ENCODE data around the gene CSTF2.
A peak's percentile ranks its signal among the peaks of the same experiment; 100 is the strongest.
"Not testable (repeated sequence)": the region's sequence is repeated elsewhere in the genome, so short reads cannot be mapped to it uniquely, and the experiment has no call there.

CSTF2 gene, protein sequence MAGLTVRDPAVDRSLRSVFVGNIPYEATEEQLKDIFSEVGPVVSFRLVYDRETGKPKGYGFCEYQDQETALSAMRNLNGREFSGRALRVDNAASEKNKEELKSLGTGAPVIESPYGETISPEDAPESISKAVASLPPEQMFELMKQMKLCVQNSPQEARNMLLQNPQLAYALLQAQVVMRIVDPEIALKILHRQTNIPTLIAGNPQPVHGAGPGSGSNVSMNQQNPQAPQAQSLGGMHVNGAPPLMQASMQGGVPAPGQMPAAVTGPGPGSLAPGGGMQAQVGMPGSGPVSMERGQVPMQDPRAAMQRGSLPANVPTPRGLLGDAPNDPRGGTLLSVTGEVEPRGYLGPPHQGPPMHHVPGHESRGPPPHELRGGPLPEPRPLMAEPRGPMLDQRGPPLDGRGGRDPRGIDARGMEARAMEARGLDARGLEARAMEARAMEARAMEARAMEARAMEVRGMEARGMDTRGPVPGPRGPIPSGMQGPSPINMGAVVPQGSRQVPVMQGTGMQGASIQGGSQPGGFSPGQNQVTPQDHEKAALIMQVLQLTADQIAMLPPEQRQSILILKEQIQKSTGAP

GRCh38 chrX:100819837-100820666, at the start of gene CSTF2:
Gene CSTF2 (plus strand): TSS chrX:100820391. CDS start chrX:100820417, 26 bp downstream.
- DNase-seq = peak; percentile 89 to 91
- TF ChIP-seq GATA1 (IDR thresholded peaks at IDR 0.05; ENCODE audit: low read depth, low read length) (no peak), POLR2A (IDR thresholded peaks at IDR 0.05; ENCODE audit: low read length) (peak; percentile 66)

- not testable (repeated sequence) for DNase-seq
Observed at GRCh38 chrX:100796371-100796770, 23.8 kb upstream of the CSTF2 start.

DNA sequence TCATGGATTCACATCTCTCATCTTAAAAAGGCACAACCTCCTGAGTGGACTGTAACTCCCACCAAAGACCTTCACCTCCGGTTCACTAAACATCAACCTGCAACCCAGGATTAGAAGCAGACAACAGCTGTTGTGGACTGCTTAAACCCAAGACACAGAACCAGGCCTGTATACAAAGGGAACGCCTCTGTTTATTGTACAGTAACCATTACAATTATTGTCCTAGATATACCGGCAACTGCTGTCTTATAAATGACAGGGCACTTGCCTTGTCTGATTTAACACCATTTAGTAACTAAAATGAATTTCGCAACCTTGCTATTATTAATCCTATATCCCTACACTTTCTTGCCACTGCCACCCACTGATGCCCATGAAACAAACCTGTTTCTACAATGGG, 22.8 kb upstream of the CSTF2 start:
- TF ChIP-seq POLR2A (IDR thresholded peaks at IDR 0.05; ENCODE audit: low read length) (no peak), GATA1 (IDR thresholded peaks at IDR 0.05; ENCODE audit: low read depth, low read length) (no peak)
- no peak for DNase-seq

- no peak for TF ChIP-seq POLR2A (IDR thresholded peaks at IDR 0.05; ENCODE audit: low read length)
- TF ChIP-seq GATA1 (IDR thresholded peaks at IDR 0.05; ENCODE audit: low read depth, low read length) = no peak
- no peak for DNase-seq
Observed at GRCh38 chrX:100798484-100799214, 21.5 kb upstream of the CSTF2 start.

- no peak for DNase-seq
- TF ChIP-seq POLR2A (IDR thresholded peaks at IDR 0.05; ENCODE audit: low read length) = no peak
- no peak for TF ChIP-seq GATA1 (IDR thresholded peaks at IDR 0.05; ENCODE audit: low read depth, low read length)
Observed at GRCh38 chrX:100802843-100803242, 17.3 kb upstream of the CSTF2 start.

DNA sequence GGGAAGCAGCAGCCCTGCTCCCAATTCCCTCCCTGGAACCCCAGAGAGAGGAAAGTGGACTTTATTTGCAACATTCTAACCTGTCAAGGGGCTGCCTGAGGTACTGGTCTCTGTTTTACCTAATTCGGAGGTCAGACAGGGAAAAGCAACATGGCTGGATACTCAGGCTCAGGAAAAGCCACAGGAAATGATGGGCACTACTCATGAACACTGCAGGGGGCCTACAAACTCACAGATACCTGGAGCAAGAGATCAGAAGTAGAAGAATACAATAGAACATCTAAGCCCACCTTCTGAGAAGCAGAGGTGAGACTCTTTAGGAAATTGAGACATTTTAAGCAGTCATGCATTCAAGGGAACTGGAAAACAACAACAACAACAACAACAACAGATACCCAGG, 15.4 kb upstream of the CSTF2 start:
- no peak for TF ChIP-seq POLR2A (IDR thresholded peaks at IDR 0.05; ENCODE audit: low read length)
- no peak for TF ChIP-seq GATA1 (IDR thresholded peaks at IDR 0.05; ENCODE audit: low read depth, low read length)
- no peak for DNase-seq

- not testable (repeated sequence) for DNase-seq
Observed at GRCh38 chrX:100808265-100808664, 11.9 kb upstream of the CSTF2 start.

- DNase-seq = no peak
- TF ChIP-seq GATA1 (IDR thresholded peaks at IDR 0.05; ENCODE audit: low read depth, low read length) (no peak), POLR2A (IDR thresholded peaks at IDR 0.05; ENCODE audit: low read length) (no peak)
Observed at GRCh38 chrX:100812216-100813158, 7.7 kb upstream of the CSTF2 start.

GRCh38 chrX:100817340-100817739, 2.9 kb upstream of the CSTF2 start:
- no peak for DNase-seq
- TF ChIP-seq POLR2A (IDR thresholded peaks at IDR 0.05; ENCODE audit: low read length) (no peak), GATA1 (IDR thresholded peaks at IDR 0.05; ENCODE audit: low read depth, low read length) (no peak)

GRCh38 chrX:100819534-100819836, 706 bp upstream of the CSTF2 start:
- no peak for DNase-seq

GRCh38 chrX:100829730-100830129, 9.5 kb downstream of the CSTF2 start:
- no peak for DNase-seq
- TF ChIP-seq POLR2A (IDR thresholded peaks at IDR 0.05; ENCODE audit: low read length) = no peak
- TF ChIP-seq GATA1 (IDR thresholded peaks at IDR 0.05; ENCODE audit: low read depth, low read length) = no peak

More at GRCh38 chrX:100819534-100819836, 706 bp upstream of the CSTF2 start:
- TF ChIP-seq POLR2A (IDR thresholded peaks at IDR 0.05; ENCODE audit: low read length) (no peak), GATA1 (IDR thresholded peaks at IDR 0.05; ENCODE audit: low read depth, low read length) (no peak)

DNA sequence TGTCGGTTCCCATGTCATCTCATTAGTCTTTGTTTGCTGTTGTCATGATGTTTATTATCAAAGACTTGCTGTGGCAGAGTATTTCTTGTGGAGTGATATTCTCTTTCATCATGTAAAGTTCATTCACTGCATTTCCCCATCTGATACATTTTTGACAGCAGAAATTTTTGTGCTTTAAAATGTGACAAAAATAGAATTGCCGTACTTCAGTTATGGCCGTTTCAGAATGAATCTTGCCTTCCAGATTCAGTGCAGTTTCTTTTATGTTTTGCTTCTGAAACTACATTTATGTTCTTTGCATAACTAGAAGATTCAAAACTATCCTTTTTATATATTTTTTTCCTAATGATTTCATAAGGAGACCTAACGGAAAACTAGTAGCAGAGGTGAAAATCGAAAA, 10.0 kb downstream of the CSTF2 start:
- no peak for DNase-seq
- TF ChIP-seq POLR2A (IDR thresholded peaks at IDR 0.05; ENCODE audit: low read length) (no peak), GATA1 (IDR thresholded peaks at IDR 0.05; ENCODE audit: low read depth, low read length) (no peak)

GRCh38 chrX:100830547-100830946, 10.4 kb downstream of the CSTF2 start:
- no peak for TF ChIP-seq POLR2A (IDR thresholded peaks at IDR 0.05; ENCODE audit: low read length)
- TF ChIP-seq GATA1 (IDR thresholded peaks at IDR 0.05; ENCODE audit: low read depth, low read length) = no peak

More at GRCh38 chrX:100830547-100830946, 10.4 kb downstream of the CSTF2 start:
- DNase-seq = no peak
